GM18526 (cell line): ENCODE data around the gene GTF3C5.

Experiments used
- POLR2A ChIP-seq: IDR thresholded peaks from 3 replicates; pipeline ENCODE4 v1.6.1; 2011; ENCODE audit not compliant: insufficient read length; ENCODE audit errors: extremely low read depth

Gene GTF3C5

DNA sequence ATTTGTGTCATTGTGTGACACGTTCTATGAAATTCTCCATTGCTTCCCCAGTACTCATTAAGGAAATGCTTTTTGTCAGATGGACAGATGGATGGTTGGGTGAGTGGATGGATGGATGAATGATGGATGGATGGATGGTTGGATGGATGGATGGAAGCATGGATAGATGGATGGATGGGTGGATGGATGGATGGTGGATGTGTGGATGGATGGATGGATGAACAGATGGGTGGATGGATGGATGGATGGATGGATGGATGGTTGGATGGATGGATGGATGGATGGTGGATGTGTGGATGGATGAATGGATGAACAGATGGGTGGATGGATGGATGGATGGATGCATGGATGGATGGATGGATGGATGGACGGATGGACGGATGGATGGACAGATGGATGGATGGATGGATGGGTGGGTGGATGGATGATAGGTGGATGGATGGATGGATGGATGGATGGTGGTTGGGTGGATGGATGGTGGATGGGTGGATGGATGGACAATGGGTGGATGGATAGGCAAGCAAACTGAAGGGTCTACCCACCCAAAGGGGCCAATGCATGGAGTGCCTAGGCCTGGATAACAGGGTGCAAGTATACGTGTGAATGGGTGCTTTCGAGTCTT is 24.0 kb upstream of the GTF3C5 start:
- no peak for TF ChIP-seq POLR2A

DNA sequence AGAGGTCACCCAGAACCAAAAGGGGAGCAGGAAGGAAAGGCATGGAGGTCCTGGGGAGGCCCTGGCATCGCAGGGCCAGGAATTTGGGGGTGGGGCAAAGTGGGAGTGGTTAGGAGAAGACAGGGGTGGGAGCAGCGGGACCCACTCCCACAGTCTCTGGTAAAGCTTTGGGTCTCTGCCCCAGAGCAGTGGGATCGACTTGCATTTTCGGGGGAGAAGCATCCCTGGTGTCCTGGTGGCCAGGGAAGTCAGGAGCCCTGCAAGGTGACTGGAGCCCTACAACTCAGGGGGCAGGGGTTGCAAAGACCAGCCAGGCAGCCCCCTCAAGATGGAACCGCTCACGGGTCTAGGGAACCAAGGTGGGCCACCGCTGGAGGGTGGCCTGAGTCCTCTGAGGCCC is 22.4 kb upstream of the GTF3C5 start:
- TF ChIP-seq POLR2A = no peak

DNA sequence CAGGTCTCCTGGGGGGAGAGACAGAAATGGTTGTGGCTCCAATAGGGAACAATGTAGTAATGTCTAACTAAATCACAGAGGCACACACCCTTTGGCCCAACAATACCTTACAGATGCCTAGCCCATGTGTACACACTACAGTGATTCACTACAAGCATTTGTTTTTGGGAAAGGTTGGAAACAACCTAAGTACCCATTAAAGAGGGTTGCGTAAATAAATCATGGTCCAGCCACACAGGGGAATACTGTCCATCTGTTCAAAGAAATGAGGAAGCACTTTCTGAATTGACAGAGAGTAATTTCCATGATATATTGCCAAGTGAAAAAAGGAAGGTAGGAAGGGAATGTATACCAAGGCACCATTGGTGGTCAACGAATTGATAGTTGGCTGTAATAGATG is 22.0 kb upstream of the GTF3C5 start:
- TF ChIP-seq POLR2A = no peak

DNA sequence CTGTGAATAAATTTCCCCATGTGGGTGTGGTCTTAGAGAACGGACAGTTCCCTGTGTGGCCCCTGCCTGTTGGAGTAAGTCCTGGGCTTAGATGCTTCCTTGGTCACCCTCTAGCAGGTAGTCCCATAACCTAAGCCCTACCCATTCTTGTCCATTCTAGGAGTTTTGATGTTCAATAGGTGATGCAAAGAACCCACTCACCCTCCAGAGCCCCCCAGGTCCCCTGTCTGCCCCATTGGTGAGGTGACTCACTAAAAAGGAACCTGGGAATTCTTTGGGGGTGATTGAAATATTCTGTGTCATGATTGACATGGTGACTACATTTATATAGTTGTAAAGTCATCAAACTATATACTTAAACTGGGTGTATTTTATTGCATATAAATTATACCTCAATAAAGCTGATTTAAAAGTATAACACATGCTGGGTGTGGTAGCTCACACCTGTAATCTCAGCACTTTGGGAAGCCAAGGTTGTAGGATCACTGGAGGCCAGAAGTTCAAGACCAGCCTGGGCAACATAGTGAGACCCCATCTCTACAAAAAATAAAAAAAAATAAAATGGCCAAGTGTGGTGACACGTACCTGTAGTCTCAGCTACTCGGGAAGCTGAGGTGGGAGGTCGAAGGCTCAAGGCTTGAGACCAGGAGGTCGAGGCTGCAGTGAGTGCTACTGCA is 20.8 kb upstream of the GTF3C5 start:
- TF ChIP-seq POLR2A = no peak

DNA sequence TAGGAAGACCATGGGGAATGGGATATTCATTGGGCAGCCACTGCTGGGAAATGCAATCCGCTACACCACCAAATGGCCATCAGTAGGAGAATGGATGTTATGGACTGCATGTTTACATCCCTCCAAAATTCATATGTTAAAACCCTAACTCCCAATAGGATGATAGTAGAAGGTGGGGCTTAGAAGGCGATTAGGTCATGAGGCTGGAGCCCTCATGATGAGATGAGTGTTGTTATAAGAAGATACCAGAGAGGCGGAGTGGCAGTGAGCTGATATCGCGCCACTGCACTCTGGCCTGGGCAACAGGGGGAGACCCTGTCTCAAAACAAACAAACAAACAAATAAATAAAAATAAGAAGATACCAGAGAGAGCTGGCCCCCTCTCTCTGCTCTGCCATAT is 16.1 kb upstream of the GTF3C5 start:
- no peak for TF ChIP-seq POLR2A

DNA sequence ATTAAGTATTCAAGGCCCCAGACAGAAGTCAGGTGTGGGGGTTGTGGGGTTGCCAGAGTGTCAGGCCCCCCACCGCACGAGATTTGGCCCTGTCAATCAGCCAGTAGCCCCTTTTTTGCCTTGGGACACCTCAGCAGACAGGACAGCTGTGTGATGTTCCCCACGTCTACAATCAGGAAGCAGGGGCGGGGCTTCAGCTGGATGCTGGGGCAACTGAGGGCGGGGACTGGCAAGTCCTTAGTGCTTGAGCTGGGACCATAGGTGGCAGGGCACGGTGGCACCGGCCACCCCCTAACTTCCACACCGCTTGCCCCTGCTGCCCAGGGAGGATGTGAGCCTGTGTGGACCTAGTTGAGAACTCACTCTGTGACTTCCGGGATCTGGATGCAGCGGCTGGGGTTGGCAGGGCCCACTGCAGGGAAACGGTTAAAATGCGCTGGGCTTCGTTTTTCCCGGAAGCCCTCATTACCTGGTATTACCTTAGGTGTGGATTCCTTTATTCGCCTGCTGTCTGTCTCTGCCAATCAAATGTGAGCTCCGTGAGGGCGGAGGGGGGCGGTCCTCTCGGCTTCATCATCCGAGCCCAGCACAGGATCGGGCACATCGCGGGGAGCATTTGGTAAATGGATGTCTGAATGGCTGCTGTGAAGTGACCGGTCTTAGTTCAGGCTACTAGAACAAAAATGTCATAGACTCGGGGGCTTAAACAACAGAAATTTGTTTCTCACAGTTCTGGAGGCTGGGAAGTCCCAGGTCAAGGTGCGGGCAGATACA is 7.5 kb upstream of the GTF3C5 start:
- no peak for TF ChIP-seq POLR2A

DNA sequence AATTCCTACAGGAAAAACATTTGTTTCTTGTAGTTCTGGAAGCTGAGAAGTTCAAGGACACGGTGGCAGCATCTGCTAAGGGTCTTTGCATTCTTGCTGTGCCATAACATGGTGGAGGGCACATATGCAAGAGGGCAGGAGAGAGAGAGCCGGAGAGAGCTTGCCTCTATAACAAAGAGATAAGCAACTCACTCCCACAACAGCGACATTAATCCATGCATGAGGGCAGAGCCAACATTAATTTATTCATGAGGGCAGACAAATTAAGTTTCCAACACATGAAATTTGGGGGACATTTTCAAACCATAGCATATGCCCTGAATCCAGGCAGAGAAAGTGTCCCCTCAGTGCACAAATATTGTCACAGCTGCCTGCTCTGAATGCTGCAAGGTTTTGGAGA is 4.4 kb upstream of the GTF3C5 start:
- no peak for TF ChIP-seq POLR2A

DNA sequence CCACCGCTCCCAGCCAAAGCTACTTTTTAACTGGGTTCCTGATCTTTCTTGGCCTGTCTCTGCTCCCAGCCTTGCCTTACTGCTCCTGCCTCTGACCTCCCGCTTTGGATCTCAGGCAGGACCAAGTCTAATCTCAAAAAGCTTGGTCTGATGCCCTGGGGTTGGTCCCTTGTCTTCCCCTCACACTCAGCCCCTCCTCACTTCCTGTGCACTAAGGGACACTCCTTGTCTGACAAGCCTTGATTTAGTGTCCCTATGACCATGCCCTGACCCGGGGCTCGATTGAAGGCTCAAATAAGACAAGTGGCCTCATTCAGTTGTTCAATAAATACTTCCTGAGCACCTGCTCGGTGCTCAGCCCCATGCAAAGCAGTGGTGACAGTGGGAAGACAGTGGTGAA is 3.7 kb upstream of the GTF3C5 start:
- no peak for TF ChIP-seq POLR2A

DNA sequence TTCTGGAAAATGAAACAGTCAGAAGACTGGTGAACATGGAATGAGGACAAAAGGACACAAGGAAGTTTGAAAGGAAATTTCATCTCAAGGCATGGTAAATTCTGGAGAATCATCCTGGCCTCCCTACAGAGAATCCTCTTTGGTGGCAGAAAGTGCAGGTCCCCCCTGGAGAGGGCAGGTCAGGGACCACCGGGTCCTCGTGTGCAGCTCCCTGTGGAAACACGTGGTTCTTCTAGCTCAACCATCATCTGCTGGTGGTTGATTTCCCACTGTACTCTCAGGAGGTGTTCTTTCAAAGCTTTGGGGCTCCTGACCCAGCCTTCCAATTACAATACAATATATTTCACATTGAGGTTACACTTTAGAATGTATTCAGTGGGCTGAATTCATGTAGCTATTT is 2.6 kb upstream of the GTF3C5 start:
- TF ChIP-seq POLR2A = no peak

DNA sequence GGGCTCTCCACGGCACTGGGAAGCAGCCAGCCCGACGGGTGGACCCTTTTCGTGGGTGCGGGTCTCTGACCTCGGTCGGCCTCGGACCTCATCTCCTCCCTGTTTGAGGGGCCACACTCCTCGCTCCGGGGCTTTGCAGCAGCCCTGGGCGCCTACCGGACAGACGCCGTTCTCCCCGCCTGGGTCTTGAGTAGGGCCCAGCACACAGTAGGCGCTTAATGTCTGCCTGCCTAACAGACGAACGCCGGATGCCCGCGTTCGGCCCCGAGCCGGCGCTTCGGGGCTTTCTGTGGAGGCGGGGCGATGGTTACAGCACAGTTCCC is 842 bp upstream of the GTF3C5 start:
- no peak for TF ChIP-seq POLR2A

DNA sequence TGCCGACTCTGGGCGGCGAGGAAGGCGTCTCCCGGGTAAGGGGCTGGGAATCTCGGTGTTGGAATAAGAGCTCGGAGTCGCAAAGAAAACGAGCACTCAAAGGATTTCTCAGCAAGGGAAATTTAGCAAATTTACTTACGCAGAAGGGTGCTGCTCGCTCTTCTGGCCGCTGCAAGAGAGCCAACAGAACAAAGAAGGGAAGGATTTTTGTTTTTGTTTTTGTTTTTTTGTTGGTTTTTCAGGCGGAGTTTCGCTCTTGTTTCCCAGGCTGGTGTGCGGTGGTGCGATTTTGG is 279 bp downstream of the GTF3C5 start:
- no peak for TF ChIP-seq POLR2A

DNA sequence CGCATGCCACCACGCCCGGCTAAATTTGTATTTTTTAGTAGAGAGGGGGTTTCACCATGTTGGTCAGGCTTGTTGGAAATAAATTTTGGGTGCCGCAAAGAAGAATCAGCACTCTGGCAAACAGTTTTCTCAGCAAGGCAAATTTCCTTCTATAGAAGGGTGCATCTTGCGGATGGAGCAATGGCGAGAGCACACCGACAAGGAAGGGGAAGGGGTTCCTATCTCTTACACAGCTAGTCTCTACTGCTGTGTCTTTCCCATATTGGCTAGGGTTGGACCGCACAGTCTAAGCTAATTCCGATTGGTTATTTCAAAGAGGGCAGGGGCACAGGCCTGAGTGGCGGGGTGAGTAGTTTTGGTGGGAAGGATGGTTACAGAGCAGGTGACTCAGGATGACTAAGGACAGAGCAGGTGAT is 707 bp downstream of the GTF3C5 start:
- no peak for TF ChIP-seq POLR2A

DNA sequence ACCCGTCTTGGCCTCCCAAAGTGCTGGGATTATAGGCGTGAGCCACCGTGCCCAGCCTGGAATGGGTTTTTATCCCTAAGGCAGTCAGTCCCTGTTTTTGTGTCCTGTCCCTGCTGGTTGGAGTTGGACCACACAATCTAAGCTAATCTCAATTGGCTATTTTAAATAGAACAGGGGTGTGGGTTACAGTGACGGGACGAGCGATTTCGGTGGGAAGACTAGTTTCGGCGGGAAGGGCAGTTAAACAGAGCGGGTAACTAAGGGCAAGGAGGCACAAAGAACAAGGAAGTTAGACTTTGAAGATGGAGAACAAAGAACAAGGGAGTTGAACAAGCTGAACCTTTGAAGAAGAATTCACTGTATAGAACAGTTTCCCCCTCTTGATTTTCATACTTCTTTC is 1.4 kb downstream of the GTF3C5 start:
- no peak for TF ChIP-seq POLR2A

DNA sequence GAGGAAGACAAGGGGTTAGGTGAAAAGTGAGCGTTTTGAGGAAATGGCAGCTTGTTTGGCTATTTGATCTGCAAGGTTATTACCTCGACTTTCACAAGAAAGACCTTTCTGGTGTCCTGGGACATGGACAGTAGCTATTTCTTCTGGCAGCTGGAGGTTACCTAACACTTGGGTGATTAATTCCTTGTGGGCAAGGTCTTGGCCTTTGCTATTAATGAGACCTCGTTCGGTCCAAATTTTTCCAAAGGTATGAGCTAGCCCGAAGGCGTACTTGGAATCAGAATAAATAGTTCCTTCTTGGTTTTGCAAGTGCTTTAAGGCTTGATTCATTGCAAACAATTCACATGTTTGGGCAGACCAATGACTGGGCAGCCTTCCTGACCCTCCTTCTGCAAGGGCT is 4.9 kb downstream of the GTF3C5 start:
- TF ChIP-seq POLR2A = no peak

DNA sequence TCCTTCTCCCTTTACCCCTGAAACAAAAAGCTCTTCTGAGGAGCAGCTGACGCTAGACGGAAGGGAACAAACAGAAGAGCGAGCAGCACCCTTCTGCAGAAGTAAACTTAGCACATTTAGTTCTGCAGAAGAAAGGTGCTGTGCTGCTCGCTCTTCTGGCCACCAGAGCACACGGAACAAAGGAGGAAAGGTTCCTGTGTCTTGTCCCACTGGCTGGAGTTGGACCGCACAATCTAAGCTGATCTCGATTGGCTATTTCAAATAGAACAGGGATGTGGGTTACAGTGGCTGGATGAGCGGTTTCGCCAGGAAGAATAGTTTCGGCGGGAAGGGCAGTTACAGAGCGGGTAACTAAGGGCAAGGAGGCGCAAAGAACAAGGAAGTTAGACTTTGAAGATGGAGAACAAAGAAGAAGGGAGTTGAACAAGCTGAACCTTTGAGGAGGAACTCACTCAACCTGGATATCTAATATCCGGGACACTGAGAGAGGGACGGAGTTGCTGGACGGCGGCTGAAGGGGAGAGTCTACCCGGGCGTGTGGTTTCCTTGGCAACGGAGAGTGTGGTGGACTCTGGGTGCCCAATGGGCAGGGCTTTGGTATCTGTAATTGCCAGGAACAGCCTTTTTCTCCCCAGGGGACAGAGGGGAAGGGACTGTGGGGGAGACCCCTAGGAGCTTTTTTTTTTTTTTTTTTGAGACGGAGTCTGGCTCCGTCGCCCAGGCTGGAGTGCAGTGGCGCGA is 7.1 kb downstream of the GTF3C5 start:
- TF ChIP-seq POLR2A = no peak

DNA sequence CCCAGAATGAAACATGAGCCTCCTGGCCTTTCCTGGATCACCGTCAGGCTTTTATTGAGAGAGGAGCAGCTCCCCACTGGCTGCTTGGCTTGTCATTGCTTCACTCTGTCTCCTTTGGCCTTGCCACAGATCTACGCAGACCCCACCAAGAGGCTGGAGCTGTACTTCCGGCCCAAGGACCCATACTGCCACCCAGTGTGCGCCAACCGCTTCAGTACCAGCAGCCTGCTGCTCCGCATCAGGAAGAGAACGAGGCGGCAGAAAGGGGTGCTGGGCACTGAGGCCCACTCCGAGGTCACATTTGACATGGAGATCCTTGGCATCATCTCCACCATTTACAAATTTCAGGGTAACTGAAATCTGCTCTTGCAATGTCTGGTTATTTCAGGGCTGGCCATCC is 11.2 kb downstream of the GTF3C5 start:
- no peak for TF ChIP-seq POLR2A
